MM.1S (cell line): Measurements from ENCODE around the gene TTC1.

ENCODE experiments used
- DNase-seq: peaks from one replicate; pipeline ENCODE4 v3.0.0-alpha.2; 2015
- H2AFZ ChIP-seq: fragments of 300-600 bp; sonication (generic); 2 replicates; pipeline ENCODE4 v1.6.0; 2016; ENCODE audit warnings: antibody characterized with exemption, low read length
- H3F3A ChIP-seq: fragments of 300-600 bp; sonication (generic); 2 replicates; pipeline ENCODE4 v1.6.1; 2016; ENCODE audit warnings: mild to moderate bottlenecking, antibody characterized with exemption, low read length, moderate library complexity, mixed read lengths; ENCODE audit not compliant: insufficient read depth
- H3K27ac ChIP-seq: fragments of 300-600 bp; sonication (generic); 2 replicates; pipeline ENCODE4 v1.5.1; 2016; ENCODE audit warnings: mild to moderate bottlenecking, low read length
- H3K27me3 ChIP-seq: fragments of 300-600 bp; sonication (generic); replicated peaks from 2 replicates; pipeline ENCODE4 v1.6.0; 2016; ENCODE audit warnings: low read length; ENCODE audit not compliant: insufficient read depth
- H3K36me3 ChIP-seq: fragments of 300-600 bp; sonication (generic); replicated peaks from 2 replicates; pipeline ENCODE4 v1.6.1; 2016; ENCODE audit warnings: mild to moderate bottlenecking, low read length, mixed read lengths; ENCODE audit not compliant: insufficient read depth
- H3K4me1 ChIP-seq: fragments of 300-600 bp; sonication (generic); 2 replicates; pipeline ENCODE4 v1.6.1; 2016; ENCODE audit warnings: low read length, mixed read lengths
- H3K4me2 ChIP-seq: fragments of 300-600 bp; sonication (generic); 2 replicates; pipeline ENCODE4 v1.6.0; 2016; ENCODE audit warnings: low read depth, low read length
- H3K4me3 ChIP-seq: fragments of 300-600 bp; sonication (generic); 2 replicates; pipeline ENCODE4 v1.5.1; 2016; ENCODE audit warnings: low read length, mixed read lengths
- H3K79me2 ChIP-seq: fragments of 300-600 bp; sonication (generic); 2 replicates; pipeline ENCODE4 v1.6.1; 2016; ENCODE audit warnings: mixed run types, low read length, mixed read lengths
- H3K9ac ChIP-seq: fragments of 300-600 bp; sonication (generic); 2 replicates; pipeline ENCODE4 v1.6.1; 2016; ENCODE audit warnings: low read length, mixed read lengths
- H3K9me2 ChIP-seq: fragments of 300-600 bp; sonication (generic); replicated peaks from 2 replicates; pipeline ENCODE4 v1.6.1; 2016; ENCODE audit warnings: mild to moderate bottlenecking, low read length, mixed read lengths; ENCODE audit not compliant: insufficient read depth
- H3K9me3 ChIP-seq: fragments of 300-600 bp; sonication (generic); replicated peaks from 2 replicates; pipeline ENCODE4 v1.6.1; 2016; ENCODE audit warnings: mild to moderate bottlenecking, low read length, mixed read lengths; ENCODE audit not compliant: insufficient read depth
- H4K20me1 ChIP-seq: fragments of 300-600 bp; sonication (generic); 2 replicates; pipeline ENCODE4 v1.6.1; 2016; ENCODE audit warnings: mild to moderate bottlenecking, low read length, moderate library complexity, mixed read lengths; ENCODE audit not compliant: insufficient read depth
- CTCF ChIP-seq: fragments of 300-600 bp; sonication (generic); IDR thresholded peaks from 2 replicates; pipeline ENCODE4 v1.5.1; 2016; ENCODE audit warnings: antibody characterized with exemption, low read length, mixed read lengths
- EZH2 ChIP-seq: fragments of 300-600 bp; sonication (generic); optimal IDR thresholded peaks from 2 replicates; pipeline ENCODE3; 2017; ENCODE audit warnings: low read depth, mild to moderate bottlenecking, antibody characterized with exemption, low read length, mixed read lengths
- EZH2phosphoT487 ChIP-seq: fragments of 300-600 bp; sonication (generic); IDR thresholded peaks from 2 replicates; pipeline ENCODE4 v1.6.1; 2018; ENCODE audit warnings: antibody characterized with exemption, low read length

The TTC1 gene

GRCh38 chr5:160090059-160090458, 81.1 kb downstream of the TTC1 start:
- no peaks in the 10 kb centered on the region for H3K79me2 ChIP-seq
- H3K9me3 ChIP-seq = no peaks in the 10 kb centered on the region
- DNase-seq = no peak
- H3K36me3 ChIP-seq = peaks cover 7% of the 10 kb centered on the region; the same call in 1 of the 2 replicates
- H3K27me3 ChIP-seq = no peaks in the 10 kb centered on the region
- peaks cover 19% of the 10 kb centered on the region for H3K4me1 ChIP-seq
- no peak overlapping the region for H2AFZ ChIP-seq
- H4K20me1 ChIP-seq = no peaks in the 10 kb centered on the region
- H3K4me3 ChIP-seq = no peak overlapping the region
- H3K27ac ChIP-seq = no peak overlapping the region
- no peak for TF ChIP-seq EZH2
- no peak for TF ChIP-seq EZH2phosphoT487
- TF ChIP-seq CTCF = no peak
- peaks cover 6% of the 10 kb centered on the region; the same call in 1 of the 2 replicates for H3F3A ChIP-seq
- H3K4me2 ChIP-seq = no peak overlapping the region
- no peak overlapping the region for H3K9ac ChIP-seq
- no peaks in the 10 kb centered on the region for H3K9me2 ChIP-seq

GRCh38 chr5:160092514-160092913, 83.6 kb downstream of the TTC1 start:
- H3K27ac ChIP-seq = no peak overlapping the region
- peaks cover 6% of the 10 kb centered on the region; the same call in 1 of the 2 replicates for H3F3A ChIP-seq
- H3K9me2 ChIP-seq = no peaks in the 10 kb centered on the region
- no peaks in the 10 kb centered on the region for H4K20me1 ChIP-seq
- TF ChIP-seq EZH2 (no peak), CTCF (no peak), EZH2phosphoT487 (no peak)
- H3K36me3 ChIP-seq = peaks cover 7% of the 10 kb centered on the region; the same call in 1 of the 2 replicates
- no peak overlapping the region for H2AFZ ChIP-seq
- no peak overlapping the region for H3K9ac ChIP-seq
- H3K4me1 ChIP-seq = peaks cover 19% of the 10 kb centered on the region
- no peaks in the 10 kb centered on the region for H3K27me3 ChIP-seq
- DNase-seq = no peak
- H3K9me3 ChIP-seq = no peaks in the 10 kb centered on the region
- H3K4me2 ChIP-seq = no peak overlapping the region
- H3K79me2 ChIP-seq = 0 out of 2 replicates have a peak, but pooled peaks cover 7% of the 10 kb centered on the region
- H3K4me3 ChIP-seq = no peak overlapping the region

- Histone ChIP-seq H3K4me1 (peaks cover 19% of the 10 kb centered on the region), H4K20me1 (no peaks in the 10 kb centered on the region), H3K9me3 (no peaks in the 10 kb centered on the region), H3K36me3 (peaks cover 7% of the 10 kb centered on the region; the same call in 1 of the 2 replicates), H3K9me2 (no peaks in the 10 kb centered on the region), H3K9ac (no peak overlapping the region), H3K79me2 (0 out of 2 replicates have a peak, but pooled peaks cover 7% of the 10 kb centered on the region), H3K4me3 (no peak overlapping the region), H2AFZ (no peak overlapping the region), H3F3A (peaks cover 6% of the 10 kb centered on the region; the same call in 1 of the 2 replicates), H3K27ac (no peak overlapping the region), H3K27me3 (no peaks in the 10 kb centered on the region), H3K4me2 (no peak overlapping the region)
- DNase-seq = peak; percentile 35
- TF ChIP-seq CTCF (no peak), EZH2phosphoT487 (no peak), EZH2 (no peak)
These were observed 84.2 kb downstream of the TTC1 start for GRCh38 chr5:160092960-160093707.
